GM12878 (cell line): ENCODE measurements around the gene MANBA.
A peak's percentile ranks its signal among the peaks of the same experiment; 100 is the strongest.

Experiments used
- BACH1 ChIP-seq: fragments of 450-650 bp; IDR thresholded peaks from 2 replicates; pipeline ENCODE4 v1.6.1; 2017; ENCODE audit warnings: mild to moderate bottlenecking, borderline replicate concordance
- CHD2 ChIP-seq: IDR thresholded peaks from 2 replicates; pipeline ENCODE4 v1.6.1; 2011; ENCODE audit warnings: low read depth, low read length, improper control_type of control experiment, borderline replicate concordance
- MXI1 ChIP-seq: fragments of 150-350 bp; IDR thresholded peaks from 2 replicates; pipeline ENCODE4 v1.6.1; 2011; ENCODE audit warnings: low read depth, mild to moderate bottlenecking, inconsistent platforms, low read length, improper control_type of control experiment
- NFXL1 ChIP-seq: fragments of 450-650 bp; IDR thresholded peaks from 2 replicates; pipeline ENCODE4 v1.6.1; 2017; ENCODE audit warnings: antibody characterized with exemption, mild to moderate bottlenecking, borderline replicate concordance
- RAD51 ChIP-seq: fragments of 450-650 bp; IDR thresholded peaks from 2 replicates; pipeline ENCODE4 v1.6.1; 2016; ENCODE audit warnings: moderate library complexity, mild to moderate bottlenecking, inconsistent platforms
- SMC3 ChIP-seq: IDR thresholded peaks from 2 replicates; pipeline ENCODE4 v1.6.1; 2011; ENCODE audit warnings: low read length, improper control_type of control experiment, borderline replicate concordance
- TF ChIP-seq, protein P1 (sequence below), 3 experiments: IDR thresholded peaks in 2 of 3; conservative IDR thresholded peaks in 1 of 3; 2 replicates each; pipeline ENCODE4 v1.5.1; 2011; ENCODE audit warnings: low read depth in 3 of 3, low read length in 3 of 3, mild to moderate bottlenecking in 3 of 3, control low read depth in 2 of 3, moderate library complexity in 2 of 3, inconsistent platforms in 1 of 3, mixed read lengths in 1 of 3; ENCODE audit not compliant: control insufficient read depth in 2 of 3, insufficient read depth in 1 of 3; ENCODE audit errors: extremely low read depth in 1 of 3
- TF ChIP-seq, protein P2 (sequence below): IDR thresholded peaks from 2 replicates; pipeline ENCODE4 v1.6.1; 2011; ENCODE audit warnings: low read depth, low read length, improper control_type of control experiment, borderline replicate concordance

DNA sequence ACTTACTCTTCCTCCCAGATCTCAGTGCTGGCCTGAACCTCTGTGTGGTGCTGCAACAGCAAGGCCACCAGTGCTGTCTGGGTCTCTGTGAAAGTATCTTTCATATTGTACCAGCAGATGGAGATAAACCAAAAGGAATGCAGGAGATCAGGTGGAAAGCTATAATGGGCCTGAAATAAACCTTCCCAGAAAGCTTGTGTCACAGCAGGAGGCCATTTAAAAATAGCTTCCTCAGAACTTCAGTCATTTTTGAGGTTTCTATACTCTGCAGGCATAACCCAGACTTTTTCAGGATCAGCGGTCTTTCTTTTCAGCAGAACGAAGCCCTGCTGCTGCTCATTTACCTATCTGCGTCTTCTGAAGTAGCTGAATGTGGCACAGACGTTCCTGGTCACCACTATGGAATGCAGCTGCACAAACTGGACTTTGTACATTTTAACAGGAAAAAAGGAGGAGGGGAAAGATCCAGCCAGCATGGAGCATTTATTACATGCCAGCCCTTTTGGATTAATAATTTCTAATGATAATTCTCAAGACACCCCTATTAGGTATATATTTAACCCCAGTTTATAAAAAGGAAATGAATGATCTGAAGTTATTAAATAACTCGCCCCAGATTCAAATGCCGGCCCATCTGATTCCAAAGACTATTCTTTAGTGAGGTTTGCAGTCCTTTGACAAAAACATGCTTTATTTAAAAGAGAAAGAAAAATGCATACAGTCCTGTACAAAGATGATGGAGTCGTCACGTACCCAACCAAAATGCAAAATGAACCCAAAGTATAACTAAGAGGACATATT lies 139.9 kb downstream of the MANBA start:
- TF ChIP-seq, protein P1, sequence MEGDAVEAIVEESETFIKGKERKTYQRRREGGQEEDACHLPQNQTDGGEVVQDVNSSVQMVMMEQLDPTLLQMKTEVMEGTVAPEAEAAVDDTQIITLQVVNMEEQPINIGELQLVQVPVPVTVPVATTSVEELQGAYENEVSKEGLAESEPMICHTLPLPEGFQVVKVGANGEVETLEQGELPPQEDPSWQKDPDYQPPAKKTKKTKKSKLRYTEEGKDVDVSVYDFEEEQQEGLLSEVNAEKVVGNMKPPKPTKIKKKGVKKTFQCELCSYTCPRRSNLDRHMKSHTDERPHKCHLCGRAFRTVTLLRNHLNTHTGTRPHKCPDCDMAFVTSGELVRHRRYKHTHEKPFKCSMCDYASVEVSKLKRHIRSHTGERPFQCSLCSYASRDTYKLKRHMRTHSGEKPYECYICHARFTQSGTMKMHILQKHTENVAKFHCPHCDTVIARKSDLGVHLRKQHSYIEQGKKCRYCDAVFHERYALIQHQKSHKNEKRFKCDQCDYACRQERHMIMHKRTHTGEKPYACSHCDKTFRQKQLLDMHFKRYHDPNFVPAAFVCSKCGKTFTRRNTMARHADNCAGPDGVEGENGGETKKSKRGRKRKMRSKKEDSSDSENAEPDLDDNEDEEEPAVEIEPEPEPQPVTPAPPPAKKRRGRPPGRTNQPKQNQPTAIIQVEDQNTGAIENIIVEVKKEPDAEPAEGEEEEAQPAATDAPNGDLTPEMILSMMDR (IDR thresholded peaks at IDR 0.05 in 2 of 3, conservative IDR thresholded peaks at IDR 0.05 in 1 of 3; ENCODE audit: control insufficient read depth in 2 of 3, extremely low read depth in 1 of 3, insufficient read depth in 1 of 3, low read depth in 3 of 3, low read length in 3 of 3), result peak; percentile 30 to 51 (median 45); a peak in 5 of 6 replicates
- TF ChIP-seq CHD2, result no peak
- TF ChIP-seq MXI1, result no peak
- no peak for TF ChIP-seq BACH1
- TF ChIP-seq SMC3, result peak; percentile 66
- TF ChIP-seq RAD51, result no peak
- TF ChIP-seq NFXL1, result no peak
- TF ChIP-seq, protein P2, sequence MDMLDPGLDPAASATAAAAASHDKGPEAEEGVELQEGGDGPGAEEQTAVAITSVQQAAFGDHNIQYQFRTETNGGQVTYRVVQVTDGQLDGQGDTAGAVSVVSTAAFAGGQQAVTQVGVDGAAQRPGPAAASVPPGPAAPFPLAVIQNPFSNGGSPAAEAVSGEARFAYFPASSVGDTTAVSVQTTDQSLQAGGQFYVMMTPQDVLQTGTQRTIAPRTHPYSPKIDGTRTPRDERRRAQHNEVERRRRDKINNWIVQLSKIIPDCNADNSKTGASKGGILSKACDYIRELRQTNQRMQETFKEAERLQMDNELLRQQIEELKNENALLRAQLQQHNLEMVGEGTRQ, result no peak
